NCI-H2171 treated with DMSO at 0.1 percent for 48 hours (cell line): ENCODE results near the gene EPN1.
"Not testable (repeated sequence)": the region's sequence is repeated elsewhere in the genome, so short reads cannot be mapped to it uniquely, and the experiment has no call there.

Experiments used
- DNase-seq: peaks from one replicate; lab custom pipeline; 2025; lab: John Stamatoyannopoulos, UW

The EPN1 gene

GRCh38 chr19:55720214-55720746 lies 45.3 kb downstream of the EPN1 start:
- DNase-seq, result no peak

GRCh38 chr19:55720801-55721200 lies 45.8 kb downstream of the EPN1 start:
- DNase-seq, result no peak

- DNase-seq, result no peak
These were observed 48.5 kb downstream of the EPN1 start for GRCh38 chr19:55723491-55723890.

GRCh38 chr19:55730378-55730777 lies 55.4 kb downstream of the EPN1 start:
- DNase-seq, result not testable (repeated sequence)

GRCh38 chr19:55738302-55738701 lies 63.3 kb downstream of the EPN1 start, which contains the start of gene NLRP9:
NLRP9 (minus strand) TSS chr19:55738402; CDS start chr19:55738374, 28 bp downstream.
- no peak for DNase-seq

- DNase-seq, result no peak
These were observed 75.7 kb downstream of the EPN1 start for GRCh38 chr19:55750715-55751114.

GRCh38 chr19:55753401-55753800 lies 78.4 kb downstream of the EPN1 start:
- DNase-seq, result no peak

GRCh38 chr19:55756808-55757207 lies 81.8 kb downstream of the EPN1 start:
- DNase-seq, result not testable (repeated sequence)

- not testable (repeated sequence) for DNase-seq
These were observed 83.8 kb downstream of the EPN1 start, which contains the start of gene RFPL4A for GRCh38 chr19:55758797-55759196. RFPL4A (plus strand) TSS chr19:55759097; CDS start chr19:55761801, 2,704 bp downstream.
